HepG2 (cell line): ENCODE results near the gene TYMS. TPM values are rescaled to one million over a fixed set of nuclear protein-coding genes. Genes with fewer than 3 reads are reported as not detected.

Source experiments
- ARID5B ChIP-seq: IDR thresholded peaks from 2 replicates; pipeline ENCODE4 v1.4.0; 2020; ENCODE audit warnings: mild to moderate bottlenecking, missing genetic modification reagents
- CC2D1A ChIP-seq: sonication (generic); formaldehyde crosslinking; IDR thresholded peaks from 2 replicates; pipeline ENCODE4 v1.8.1; 2023; ENCODE audit warnings: mild to moderate bottlenecking, missing genetic modification reagents
- CTCF ChIP-seq: sonication (generic); formaldehyde crosslinking; IDR thresholded peaks from 2 replicates; pipeline ENCODE4 v1.5.0; 2020; ENCODE audit warnings: mild to moderate bottlenecking, missing genetic modification reagents, moderate library complexity
- HOMEZ ChIP-seq: IDR thresholded peaks from 2 replicates; pipeline ENCODE4 v1.6.1; 2016; ENCODE audit warnings: low read depth
- KMT2B ChIP-seq: IDR thresholded peaks from 2 replicates; pipeline ENCODE4 v1.6.1; 2016; ENCODE audit warnings: missing genetic modification reagents, missing compliant biosample characterization
- MIER3 ChIP-seq: IDR thresholded peaks from 2 replicates; pipeline ENCODE4 v1.6.1; 2016; ENCODE audit warnings: missing compliant biosample characterization, borderline replicate concordance
- NFE2 ChIP-seq: sonication (generic); formaldehyde crosslinking; IDR thresholded peaks from 2 replicates; pipeline ENCODE4 v1.4.0; 2020; ENCODE audit warnings: missing genetic modification reagents
- RXRA ChIP-seq: sonication (generic); formaldehyde crosslinking; IDR thresholded peaks from 2 replicates; pipeline ENCODE4 v1.5.1; 2020; ENCODE audit warnings: missing genetic modification reagents
- SNAPC4 ChIP-seq: sonication (generic); formaldehyde crosslinking; IDR thresholded peaks from 2 replicates; pipeline ENCODE4 v1.4.0; 2020; ENCODE audit warnings: mild to moderate bottlenecking, missing genetic modification reagents
- THAP8 ChIP-seq: sonication (generic); formaldehyde crosslinking; IDR thresholded peaks from 2 replicates; pipeline ENCODE4 v1.5.1; 2020; ENCODE audit warnings: missing genetic modification reagents, mild to moderate bottlenecking, borderline replicate concordance
- THYN1 ChIP-seq: sonication (generic); formaldehyde crosslinking; IDR thresholded peaks from 2 replicates; pipeline ENCODE4 v1.8.1; 2023; ENCODE audit warnings: low read depth, mild to moderate bottlenecking, moderate library complexity, missing genetic modification reagents, borderline replicate concordance
- XRCC5 ChIP-seq: fragments of 200-400 bp; formaldehyde crosslinking; optimal IDR thresholded peaks from 2 replicates; pipeline ENCODE3; 2017; ENCODE audit warnings: mild to moderate bottlenecking, low read length
- ZFP90 ChIP-seq: sonication (generic); formaldehyde crosslinking; IDR thresholded peaks from 2 replicates; pipeline ENCODE4 v1.8.0; 2022; ENCODE audit warnings: missing genetic modification reagents, mild to moderate bottlenecking, inconsistent platforms, borderline replicate concordance
- ZFX ChIP-seq: sonication (generic); formaldehyde crosslinking; IDR thresholded peaks from 2 replicates; pipeline ENCODE4 v1.4.0; 2020; ENCODE audit warnings: mild to moderate bottlenecking, low read depth, missing genetic modification reagents, moderate library complexity
- ZNF44 ChIP-seq: sonication (generic); formaldehyde crosslinking; IDR thresholded peaks from 2 replicates; pipeline ENCODE4 v1.5.1; 2020; ENCODE audit warnings: mild to moderate bottlenecking, missing genetic modification reagents
- polyA plus RNA-seq, 8 experiments: library from polyadenylated mRNA; depleted of rRNA in 3 of 8; stranded (reverse) in 7 of 8; unstranded in 1 of 8; fragments of >200 nt; fragmentation: Illumina TruSeq in 4 of 8; extraction: Trizol in 4 of 8; gene quantifications; 2 replicates each; pipeline versions ENCODE4 v1.2.1 to v1.2.3, GENCODE V29; 2011 to 2016; ENCODE audit warnings: low read depth in 4 of 8, missing spikeins in 1 of 8, mixed read lengths in 1 of 8; ENCODE audit not compliant: insufficient read depth in 1 of 8
- total RNA-seq, 5 experiments: library from RNA; depleted of rRNA; stranded (reverse); fragments of >200 nt; fragmentation: Illumina TruSeq; extraction: Trizol; gene quantifications; 2 replicates each; pipeline ENCODE4 v1.2.3, GENCODE V29; 2016; ENCODE audit warnings: low read depth in 1 of 5

The TYMS gene
- total and polyA plus RNA-seq, 2 of the 13 experiments (the other 11 are each of a cell fraction or from before 2014, with no cell fraction given): 80.1 to 106 TPM

- TF ChIP-seq CTCF (CRISPR knock-in tag) (no peak), ZFX (CRISPR knock-in tag) (peak; percentile 37; the same call in 1 of the 2 replicates), CC2D1A (no peak), NFE2 (no peak), ZFP90 (CRISPR knock-in tag) (peak; percentile 55; the same call in 1 of the 2 replicates), ARID5B (CRISPR knock-in tag) (no peak; the same call in 1 of the 2 replicates), HOMEZ (0 out of 2 replicates have a peak, but pooled peaks have one; percentile 15), ZNF44 (no peak), MIER3 (CRISPR knock-in tag) (0 out of 2 replicates have a peak, but pooled peaks have one; percentile 48), THAP8 (CRISPR knock-in tag) (no peak), XRCC5 (peak; percentile 17), KMT2B (CRISPR knock-in tag) (peak; percentile 32), RXRA (CRISPR knock-in tag) (no peak), THYN1 (CRISPR knock-in tag) (no peak), SNAPC4 (CRISPR knock-in tag) (peak; percentile 39; the same call in 1 of the 2 replicates)
Observed at GRCh38 chr18:657311-658000, at the start of gene TYMS (continued).
